ENCODE results near the gene HOXC9.

DNA sequence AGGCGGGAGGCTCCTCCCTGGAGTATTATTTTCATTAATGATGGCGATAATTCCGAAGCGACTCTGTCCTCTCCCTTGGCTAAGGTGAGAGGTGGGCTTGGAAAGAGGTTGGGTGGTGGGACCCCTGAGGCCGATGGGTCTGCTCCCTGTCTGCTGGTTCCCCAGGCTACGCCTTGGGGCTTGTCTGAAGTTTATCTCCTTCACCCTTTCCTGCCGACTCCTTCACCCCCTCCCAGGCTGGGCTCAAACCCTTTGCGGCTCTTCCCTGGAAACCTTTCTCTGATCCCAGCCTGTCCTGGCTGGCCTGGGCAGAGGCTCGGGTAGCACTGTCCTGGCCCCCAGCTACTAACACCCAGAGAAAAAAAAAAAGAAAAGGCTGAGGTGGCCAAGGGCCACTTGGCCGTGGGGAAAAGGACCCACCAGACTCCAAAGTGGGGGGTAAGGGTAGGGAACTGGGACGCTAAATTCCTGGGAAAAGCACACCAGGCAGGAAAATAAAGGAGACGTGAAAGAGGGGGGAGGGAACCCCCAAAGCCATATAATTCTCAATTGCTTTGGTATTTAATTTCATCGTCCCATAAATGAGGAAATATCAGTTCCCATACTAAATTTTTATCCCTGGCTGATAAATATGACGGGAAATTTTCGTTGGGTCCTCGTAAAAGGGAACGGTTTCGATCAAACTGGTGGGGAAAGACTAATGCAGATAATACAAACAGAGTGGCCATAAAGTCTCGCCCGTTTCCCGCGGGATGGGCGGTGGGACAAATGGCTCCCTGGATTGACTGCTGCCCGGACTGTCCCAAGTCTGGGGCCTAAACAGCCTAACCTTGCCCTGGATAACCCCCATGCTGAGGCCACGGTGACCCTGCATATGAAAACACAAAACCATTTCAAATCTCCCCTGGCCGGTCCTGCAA lies 17.1 kb upstream of the HOXC9 start:
- TF ChIP-seq, protein P1, sequence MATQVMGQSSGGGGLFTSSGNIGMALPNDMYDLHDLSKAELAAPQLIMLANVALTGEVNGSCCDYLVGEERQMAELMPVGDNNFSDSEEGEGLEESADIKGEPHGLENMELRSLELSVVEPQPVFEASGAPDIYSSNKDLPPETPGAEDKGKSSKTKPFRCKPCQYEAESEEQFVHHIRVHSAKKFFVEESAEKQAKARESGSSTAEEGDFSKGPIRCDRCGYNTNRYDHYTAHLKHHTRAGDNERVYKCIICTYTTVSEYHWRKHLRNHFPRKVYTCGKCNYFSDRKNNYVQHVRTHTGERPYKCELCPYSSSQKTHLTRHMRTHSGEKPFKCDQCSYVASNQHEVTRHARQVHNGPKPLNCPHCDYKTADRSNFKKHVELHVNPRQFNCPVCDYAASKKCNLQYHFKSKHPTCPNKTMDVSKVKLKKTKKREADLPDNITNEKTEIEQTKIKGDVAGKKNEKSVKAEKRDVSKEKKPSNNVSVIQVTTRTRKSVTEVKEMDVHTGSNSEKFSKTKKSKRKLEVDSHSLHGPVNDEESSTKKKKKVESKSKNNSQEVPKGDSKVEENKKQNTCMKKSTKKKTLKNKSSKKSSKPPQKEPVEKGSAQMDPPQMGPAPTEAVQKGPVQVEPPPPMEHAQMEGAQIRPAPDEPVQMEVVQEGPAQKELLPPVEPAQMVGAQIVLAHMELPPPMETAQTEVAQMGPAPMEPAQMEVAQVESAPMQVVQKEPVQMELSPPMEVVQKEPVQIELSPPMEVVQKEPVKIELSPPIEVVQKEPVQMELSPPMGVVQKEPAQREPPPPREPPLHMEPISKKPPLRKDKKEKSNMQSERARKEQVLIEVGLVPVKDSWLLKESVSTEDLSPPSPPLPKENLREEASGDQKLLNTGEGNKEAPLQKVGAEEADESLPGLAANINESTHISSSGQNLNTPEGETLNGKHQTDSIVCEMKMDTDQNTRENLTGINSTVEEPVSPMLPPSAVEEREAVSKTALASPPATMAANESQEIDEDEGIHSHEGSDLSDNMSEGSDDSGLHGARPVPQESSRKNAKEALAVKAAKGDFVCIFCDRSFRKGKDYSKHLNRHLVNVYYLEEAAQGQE (IDR thresholded peaks at IDR 0.05; ENCODE audit: insufficient read depth in 1 of 2, low read depth in 2 of 2, low read length in 2 of 2): no peak
- no peak for TF ChIP-seq POLR2AphosphoS5 (IDR thresholded peaks at IDR 0.05; ENCODE audit: low read depth, low read length)
- no peak for TF ChIP-seq SIN3A (IDR thresholded peaks at IDR 0.05; ENCODE audit: borderline replicate concordance, insufficient read depth, low read length)
- TF ChIP-seq FOXP2 (optimal IDR thresholded peaks at IDR 0.05; ENCODE audit: borderline replicate concordance, extremely low read depth, extremely low read length, insufficient read depth): no peak
- no peak for TF ChIP-seq TAF1 (IDR thresholded peaks at IDR 0.05; ENCODE audit: borderline replicate concordance, insufficient read depth, low read length)

Measured in PFSK-1 (cell line).